ENCODE data around the gene DLG2. TPM values are rescaled to one million over a fixed set of nuclear protein-coding genes. Genes with fewer than 3 reads are reported as not detected.

The DLG2 gene
- total RNA-seq, 4 donors from 2014 or later, result 7.3 to 14.1 (median 11.1) TPM

DNA sequence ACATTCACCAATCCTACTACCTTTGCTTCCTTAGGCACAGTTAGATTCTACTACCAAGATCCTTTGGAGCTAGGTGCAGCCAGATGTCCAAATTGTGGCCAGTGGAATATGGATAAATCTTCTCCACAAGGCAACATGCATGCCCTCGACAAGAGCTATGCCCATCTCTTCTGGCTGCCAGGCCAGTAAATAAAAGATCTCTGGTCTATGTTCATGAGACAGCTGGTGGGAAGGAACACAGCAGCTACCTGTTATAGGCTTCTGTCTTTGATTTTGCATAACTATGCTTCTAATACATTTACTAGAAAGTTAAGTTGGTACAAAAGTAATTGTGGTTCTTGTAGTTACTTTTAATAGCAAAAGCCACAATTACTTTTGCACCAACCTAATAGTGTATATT lies 182.7 kb downstream of the DLG2 start:
- Histone ChIP-seq H3K36me3 (no peaks in the 10 kb centered on the region), H3K27me3 (no peaks in the 10 kb centered on the region), H3K4me1 (no peaks in the 10 kb centered on the region), H3K9me3 (no peaks in the 10 kb centered on the region), H3K27ac (replicated peaks in 1 of 4) (no peak overlapping the region), H3K4me3 (no peak overlapping the region)
- no peak for TF ChIP-seq EP300 (IDR thresholded peaks at IDR 0.05)
- TF ChIP-seq POLR2AphosphoS5 (IDR thresholded peaks at IDR 0.05), result no peak
- no peak for TF ChIP-seq POLR2A (IDR thresholded peaks at IDR 0.05; ENCODE audit: low read depth)
- TF ChIP-seq, protein P1, sequence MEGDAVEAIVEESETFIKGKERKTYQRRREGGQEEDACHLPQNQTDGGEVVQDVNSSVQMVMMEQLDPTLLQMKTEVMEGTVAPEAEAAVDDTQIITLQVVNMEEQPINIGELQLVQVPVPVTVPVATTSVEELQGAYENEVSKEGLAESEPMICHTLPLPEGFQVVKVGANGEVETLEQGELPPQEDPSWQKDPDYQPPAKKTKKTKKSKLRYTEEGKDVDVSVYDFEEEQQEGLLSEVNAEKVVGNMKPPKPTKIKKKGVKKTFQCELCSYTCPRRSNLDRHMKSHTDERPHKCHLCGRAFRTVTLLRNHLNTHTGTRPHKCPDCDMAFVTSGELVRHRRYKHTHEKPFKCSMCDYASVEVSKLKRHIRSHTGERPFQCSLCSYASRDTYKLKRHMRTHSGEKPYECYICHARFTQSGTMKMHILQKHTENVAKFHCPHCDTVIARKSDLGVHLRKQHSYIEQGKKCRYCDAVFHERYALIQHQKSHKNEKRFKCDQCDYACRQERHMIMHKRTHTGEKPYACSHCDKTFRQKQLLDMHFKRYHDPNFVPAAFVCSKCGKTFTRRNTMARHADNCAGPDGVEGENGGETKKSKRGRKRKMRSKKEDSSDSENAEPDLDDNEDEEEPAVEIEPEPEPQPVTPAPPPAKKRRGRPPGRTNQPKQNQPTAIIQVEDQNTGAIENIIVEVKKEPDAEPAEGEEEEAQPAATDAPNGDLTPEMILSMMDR (IDR thresholded peaks at IDR 0.05), result no peak
- intact Hi-C loops (cut with DNase I), result no loop called here
- WGBS, result 80% methylated on average over 1 of the region's 1 CpG
- DNase-seq (ENCODE audit: extremely low spot score), result no peak

DNA sequence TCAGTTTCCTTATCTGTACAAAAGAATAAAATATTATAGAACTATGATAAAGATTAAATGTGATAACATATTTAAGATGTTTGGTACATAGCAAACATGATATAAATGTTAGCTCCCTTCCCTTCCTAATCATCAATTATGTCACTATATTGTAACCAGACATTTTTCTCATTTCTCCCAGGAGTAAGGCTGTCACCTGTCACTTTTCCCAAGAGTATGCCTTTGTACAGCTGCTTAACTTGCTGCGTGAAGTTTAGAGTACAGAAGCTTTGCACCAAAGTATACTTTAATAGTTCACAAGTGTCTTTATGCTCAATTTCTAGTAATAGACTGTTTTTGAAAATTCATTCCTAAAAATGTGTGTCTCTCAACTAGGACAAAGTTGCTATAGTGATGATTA lies 186.9 kb downstream of the DLG2 start:
- peaks cover 0 to 23% (median 13%) of the 10 kb centered on the region in 4 donors for H3K9me3 ChIP-seq
- H3K27ac ChIP-seq (replicated peaks in 1 of 4), result no peak overlapping the region
- 97% methylated on average over 1 of the region's 1 CpG for WGBS
- intact Hi-C loops (cut with DNase I), result no loop called here
- no peaks in the 10 kb centered on the region for H3K27me3 ChIP-seq
- H3K36me3 ChIP-seq, result peaks cover 0 to 3% (median 0%) of the 10 kb centered on the region in 4 donors
- H3K4me3 ChIP-seq, result no peak overlapping the region
- H3K4me1 ChIP-seq, result no peaks in the 10 kb centered on the region
- DNase-seq (ENCODE audit: extremely low spot score), result no peak
- no peak for TF ChIP-seq POLR2A (IDR thresholded peaks at IDR 0.05; ENCODE audit: low read depth)
- TF ChIP-seq EP300 (IDR thresholded peaks at IDR 0.05), result no peak
- TF ChIP-seq, protein P1 (IDR thresholded peaks at IDR 0.05), result no peak
- no peak for TF ChIP-seq POLR2AphosphoS5 (IDR thresholded peaks at IDR 0.05)

DNA sequence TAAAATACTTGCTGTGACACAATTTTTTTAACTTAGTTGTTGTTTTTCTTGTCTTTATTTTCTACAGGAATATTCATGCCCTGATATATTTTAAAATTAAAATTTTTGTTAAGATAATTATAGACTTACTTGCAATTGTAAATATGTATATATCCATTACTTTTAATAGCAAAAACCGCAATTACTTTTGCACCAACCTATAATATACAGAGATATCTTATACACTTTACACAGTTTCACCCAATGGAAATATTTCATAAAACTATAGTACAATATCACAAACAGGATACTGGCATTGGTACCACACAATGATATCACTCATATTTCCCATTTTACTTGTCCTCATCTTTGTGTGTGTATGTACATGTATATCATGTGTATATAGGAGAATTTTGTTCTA lies 188.8 kb downstream of the DLG2 start:
- Histone ChIP-seq H3K4me3 (no peak overlapping the region), H3K4me1 (no peaks in the 10 kb centered on the region), H3K36me3 (peaks cover 0 to 3% (median 0%) of the 10 kb centered on the region in 4 donors), H3K9me3 (peaks cover 0 to 41% (median 26%) of the 10 kb centered on the region in 4 donors), H3K27me3 (no peaks in the 10 kb centered on the region), H3K27ac (replicated peaks in 1 of 4) (no peak overlapping the region)
- DNase-seq (ENCODE audit: extremely low spot score), result no peak
- intact Hi-C loops (cut with DNase I), result no loop called here
- whole genome bisulfite sequencing, result 86% methylated on average over 1 of the region's 1 CpG
- TF ChIP-seq POLR2AphosphoS5 (IDR thresholded peaks at IDR 0.05) (no peak), EP300 (IDR thresholded peaks at IDR 0.05) (no peak), POLR2A (IDR thresholded peaks at IDR 0.05; ENCODE audit: low read depth) (no peak)
- TF ChIP-seq, protein P1 (IDR thresholded peaks at IDR 0.05), result no peak

DNA sequence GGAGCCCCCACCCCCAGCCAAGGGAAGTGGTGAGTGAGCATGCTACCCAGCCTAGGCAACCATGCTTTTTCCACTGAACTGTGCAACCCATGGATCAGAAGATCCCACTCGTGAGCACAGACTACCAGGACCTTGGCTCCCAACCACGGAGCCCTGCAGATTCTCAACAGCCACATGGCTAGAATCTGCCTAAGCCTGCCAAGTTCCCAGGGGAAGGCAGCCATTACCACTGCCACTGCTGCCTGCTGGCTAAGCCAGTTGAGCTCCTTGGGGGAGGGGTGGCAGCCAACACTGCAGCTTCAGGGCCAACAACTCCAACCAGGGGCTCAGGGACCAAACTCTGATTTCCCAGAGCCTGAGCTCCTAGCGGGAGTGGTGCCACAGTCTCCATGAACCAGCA lies 195.8 kb downstream of the DLG2 start:
- Histone ChIP-seq H3K9me3 (peaks cover 0 to 37% (median 28%) of the 10 kb centered on the region in 4 donors), H3K36me3 (peaks cover 0 to 5% (median 0%) of the 10 kb centered on the region in 4 donors), H3K27me3 (no peaks in the 10 kb centered on the region), H3K27ac (replicated peaks in 1 of 4) (no peak overlapping the region), H3K4me3 (no peak overlapping the region), H3K4me1 (no peaks in the 10 kb centered on the region)
- 81% methylated on average over 3 of the region's 3 CpGs for WGBS
- intact Hi-C loops (cut with DNase I), result no loop called here
- no peak for DNase-seq (ENCODE audit: extremely low spot score)
- TF ChIP-seq EP300 (IDR thresholded peaks at IDR 0.05) (no peak), POLR2AphosphoS5 (IDR thresholded peaks at IDR 0.05) (no peak)

DNA sequence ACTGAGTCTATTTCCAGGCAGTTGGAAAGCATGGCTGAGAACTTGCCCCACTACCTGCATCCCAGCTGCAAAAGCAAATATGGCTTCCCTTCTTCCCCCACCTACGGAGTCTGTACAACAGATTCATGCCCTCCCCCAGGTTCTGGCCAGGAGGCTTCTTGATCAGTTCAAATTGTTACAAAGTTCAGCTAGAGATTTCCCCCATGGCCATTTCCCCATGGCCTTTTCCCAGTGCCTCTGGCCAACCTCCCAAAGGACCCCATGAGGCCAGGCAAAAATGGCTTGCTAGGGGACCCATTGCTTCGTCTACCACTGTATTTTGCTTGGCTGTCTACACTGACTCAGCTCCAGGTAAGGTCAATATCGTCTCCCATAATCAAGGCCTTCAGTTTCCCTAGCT lies 203.3 kb downstream of the DLG2 start:
- H3K27ac ChIP-seq (replicated peaks in 1 of 4), result no peak overlapping the region
- no peaks in the 10 kb centered on the region for H3K27me3 ChIP-seq
- intact Hi-C loops (cut with DNase I), result no loop called here
- H3K36me3 ChIP-seq, result no peaks in the 10 kb centered on the region
- WGBS, result 92% methylated on average over 3 of the region's 3 CpGs
- no peak overlapping the region for H3K4me3 ChIP-seq
- no peaks in the 10 kb centered on the region for H3K4me1 ChIP-seq
- no peak for TF ChIP-seq EP300 (IDR thresholded peaks at IDR 0.05)
- TF ChIP-seq POLR2A (IDR thresholded peaks at IDR 0.05; ENCODE audit: low read depth), result no peak
- TF ChIP-seq POLR2AphosphoS5 (IDR thresholded peaks at IDR 0.05), result no peak
- TF ChIP-seq, protein P1 (IDR thresholded peaks at IDR 0.05), result no peak
- DNase-seq (ENCODE audit: extremely low spot score), result no peak
- H3K9me3 ChIP-seq, result peaks cover 0 to 5% (median 0%) of the 10 kb centered on the region in 4 donors
